ENCODE results near the gene DNAJC5. TPM values are rescaled to one million over a fixed set of nuclear protein-coding genes. Genes with fewer than 3 reads are reported as not detected.

DNAJC5 gene
- total RNA-seq, 2 experiments from 2014 or later = 27.5 to 27.7 TPM

- H3K4me2 ChIP-seq (ENCODE audit: low read length) = no peak overlapping the region
- no peaks in the 10 kb centered on the region; the same call in 1 of the 2 replicates for H4K20me1 ChIP-seq (ENCODE audit: insufficient read depth, low read length)
- ChIA-PET CTCF (ENCODE audit: unreplicated experiment) (no interaction called here), POLR2A (no interaction called here)
- no peaks in the 10 kb centered on the region for H3K9me3 ChIP-seq (ENCODE audit: low read length)
- H3K27ac ChIP-seq (ENCODE audit: low read depth, low read length, poor library complexity, severe bottlenecking) = no peak overlapping the region
- H3K4me1 ChIP-seq (ENCODE audit: insufficient read depth, low read length, poor library complexity, severe bottlenecking) = no peaks in the 10 kb centered on the region
- H3K9me2 ChIP-seq (ENCODE audit: insufficient read depth, low read length) = no peaks in the 10 kb centered on the region
- no peaks in the 10 kb centered on the region for H3K79me2 ChIP-seq (ENCODE audit: insufficient read depth, low read depth, low read length)
- no TSS peak for BruUV-seq (replicated peaks)
- no peak overlapping the region for H3K4me3 ChIP-seq (ENCODE audit: low read depth, low read length, poor library complexity, severe bottlenecking)
- H3K36me3 ChIP-seq (ENCODE audit: insufficient read depth, low read length) = peaks cover 78% of the 10 kb centered on the region
- no peak overlapping the region for H2AFZ ChIP-seq (ENCODE audit: low read length)
- no peak for DNase-seq (ENCODE audit: low spot score)
- no peak for TF ChIP-seq CTCF (conservative IDR thresholded peaks at IDR 0.05; ENCODE audit: low read length)
- TF ChIP-seq EZH2phosphoT487 (IDR thresholded peaks at IDR 0.05; ENCODE audit: borderline replicate concordance, low read depth, low read length) = no peak
- intact Hi-C loops (cut with micrococcal nuclease; ENCODE audit: unreplicated experiment) = no loop called here
These were observed 36.8 kb downstream of the DNAJC5 start for GRCh38 chr20:63931735-63932134.

- Histone ChIP-seq H3K36me3 (ENCODE audit: insufficient read depth, low read length) (peaks cover 77% of the 10 kb centered on the region), H3K4me2 (ENCODE audit: low read length) (no peak overlapping the region), H3K4me1 (ENCODE audit: insufficient read depth, low read length, poor library complexity, severe bottlenecking) (no peaks in the 10 kb centered on the region), H3K27ac (ENCODE audit: low read depth, low read length, poor library complexity, severe bottlenecking) (no peak overlapping the region), H3K4me3 (ENCODE audit: low read depth, low read length, poor library complexity, severe bottlenecking) (no peak overlapping the region), H3K9me3 (ENCODE audit: low read length) (no peaks in the 10 kb centered on the region), H3K79me2 (ENCODE audit: insufficient read depth, low read depth, low read length) (no peaks in the 10 kb centered on the region), H3K9me2 (ENCODE audit: insufficient read depth, low read length) (no peaks in the 10 kb centered on the region), H2AFZ (ENCODE audit: low read length) (no peak overlapping the region), H4K20me1 (ENCODE audit: insufficient read depth, low read length) (no peaks in the 10 kb centered on the region)
- ChIA-PET POLR2A (no interaction called here), CTCF (ENCODE audit: unreplicated experiment) (no interaction called here)
- BruUV-seq (replicated peaks) = no TSS peak
- intact Hi-C loops (cut with micrococcal nuclease; ENCODE audit: unreplicated experiment) = no loop called here
- no peak for TF ChIP-seq EZH2phosphoT487 (IDR thresholded peaks at IDR 0.05; ENCODE audit: borderline replicate concordance, low read depth, low read length)
- TF ChIP-seq CTCF (conservative IDR thresholded peaks at IDR 0.05; ENCODE audit: low read length) = no peak
- no peak for DNase-seq (ENCODE audit: low spot score)
These were observed 37.8 kb downstream of the DNAJC5 start for GRCh38 chr20:63932606-63933160.

- H3K4me2 ChIP-seq (ENCODE audit: low read length) = no peak overlapping the region
- TSS peak; percentile 48 for BruUV-seq (replicated peaks)
- no peak overlapping the region for H2AFZ ChIP-seq (ENCODE audit: low read length)
- no peak overlapping the region for H3K4me3 ChIP-seq (ENCODE audit: low read depth, low read length, poor library complexity, severe bottlenecking)
- H3K4me1 ChIP-seq (ENCODE audit: insufficient read depth, low read length, poor library complexity, severe bottlenecking) = no peaks in the 10 kb centered on the region
- no peak for DNase-seq (ENCODE audit: low spot score)
- ChIA-PET CTCF (ENCODE audit: unreplicated experiment) (no interaction called here), POLR2A (no interaction called here)
- intact Hi-C loops (cut with micrococcal nuclease; ENCODE audit: unreplicated experiment) = no loop called here
- H3K27ac ChIP-seq (ENCODE audit: low read depth, low read length, poor library complexity, severe bottlenecking) = no peak overlapping the region
- no peaks in the 10 kb centered on the region for H3K9me3 ChIP-seq (ENCODE audit: low read length)
- H3K9me2 ChIP-seq (ENCODE audit: insufficient read depth, low read length) = no peaks in the 10 kb centered on the region
- H3K79me2 ChIP-seq (ENCODE audit: insufficient read depth, low read depth, low read length) = no peaks in the 10 kb centered on the region
- TF ChIP-seq CTCF (conservative IDR thresholded peaks at IDR 0.05; ENCODE audit: low read length) = no peak
- TF ChIP-seq EZH2phosphoT487 (IDR thresholded peaks at IDR 0.05; ENCODE audit: borderline replicate concordance, low read depth, low read length) = no peak
- peaks cover 78% of the 10 kb centered on the region for H3K36me3 ChIP-seq (ENCODE audit: insufficient read depth, low read length)
- H4K20me1 ChIP-seq (ENCODE audit: insufficient read depth, low read length) = no peaks in the 10 kb centered on the region
These were observed 38.7 kb downstream of the DNAJC5 start for GRCh38 chr20:63933646-63934045.

All from OCI-LY7 (cell line).